ENCODE data around the gene PCK2. TPM values are rescaled to one million over a fixed set of nuclear protein-coding genes. Genes with fewer than 3 reads are reported as not detected.

PCK2 gene
- total and polyA plus RNA-seq, 2 of the 13 experiments (the other 11 are each of a cell fraction or from before 2014, with no cell fraction given), result 129 to 272 TPM

DNA sequence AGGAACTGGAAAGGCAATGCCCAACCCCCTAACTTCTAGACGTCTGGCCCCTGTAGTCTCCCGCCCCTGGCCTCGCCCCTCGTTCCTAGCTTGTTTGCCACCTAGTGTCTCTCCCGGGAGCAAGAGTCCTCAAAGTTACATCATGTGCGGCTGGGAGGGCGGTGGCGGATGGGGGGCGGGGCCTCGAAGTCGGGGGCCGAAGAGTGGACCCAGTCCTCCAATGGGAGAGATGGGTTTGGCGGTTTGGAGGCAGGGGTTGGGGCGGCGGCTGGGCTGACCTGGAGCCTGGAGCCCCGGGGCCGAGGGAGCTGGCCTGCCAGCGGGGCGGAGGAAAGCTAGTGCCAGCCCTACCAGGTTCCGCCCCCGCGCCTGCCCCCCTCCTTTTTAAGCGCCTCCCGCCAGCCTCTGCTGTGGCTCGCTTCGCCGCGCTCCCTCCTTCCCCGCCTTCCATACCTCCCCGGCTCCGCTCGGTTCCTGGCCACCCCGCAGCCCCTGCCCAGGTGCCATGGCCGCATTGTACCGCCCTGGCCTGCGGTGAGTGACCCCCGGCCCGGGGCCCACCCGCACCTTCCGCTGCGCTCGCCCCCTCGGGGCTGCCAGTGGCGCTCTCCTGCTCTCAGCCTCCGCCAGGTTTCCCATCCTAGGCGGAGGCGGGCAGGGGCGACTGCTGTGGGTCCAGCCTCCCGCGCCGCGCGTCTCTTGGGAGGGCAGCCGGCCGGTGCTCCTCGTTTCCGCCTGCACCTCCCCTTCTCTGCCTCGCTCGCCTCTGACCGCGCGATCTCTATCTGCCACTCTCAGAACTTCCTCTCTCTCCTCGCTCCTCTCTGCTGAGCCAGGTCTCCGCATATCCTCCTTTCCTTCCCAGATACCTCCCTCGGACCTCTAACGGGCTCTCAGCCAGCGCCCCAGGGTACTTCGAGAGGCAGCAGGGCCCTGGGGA, at the start of gene PCK2 (continued):
- TF ChIP-seq SRSF9 (IDR thresholded peaks at IDR 0.05; ENCODE audit: borderline replicate concordance, insufficient read depth, low read depth, low read length, poor library complexity, severe bottlenecking) (no peak), CBFB (CRISPR knock-in tag; IDR thresholded peaks at IDR 0.05) (peak; percentile 96), SP140L (CRISPR knock-in tag; IDR thresholded peaks at IDR 0.05; ENCODE audit: borderline replicate concordance) (peak; percentile 94; the same call in 1 of the 2 replicates), ZNF850 (CRISPR knock-in tag; conservative IDR thresholded peaks at IDR 0.05) (no peak), ZFP36L1 (CRISPR knock-in tag; IDR thresholded peaks at IDR 0.05) (no peak), FOXA3 (CRISPR knock-in tag; IDR thresholded peaks at IDR 0.05) (peak; percentile 76), ZNF337 (CRISPR knock-in tag; IDR thresholded peaks at IDR 0.05; ENCODE audit: borderline replicate concordance, low read depth) (peak; percentile 94), AHDC1 (CRISPR knock-in tag; IDR thresholded peaks at IDR 0.05; ENCODE audit: borderline replicate concordance) (no peak), IRX3 (CRISPR knock-in tag; IDR thresholded peaks at IDR 0.05; ENCODE audit: borderline replicate concordance, low read depth) (peak; percentile 97), SP1 (IDR thresholded peaks at IDR 0.05) (0 out of 2 replicates have a peak, but pooled peaks have one; percentile 37), SP1 (CRISPR knock-in tag; IDR thresholded peaks at IDR 0.05) (peak; percentile 94), MTA1 (CRISPR knock-in tag; IDR thresholded peaks at IDR 0.05; ENCODE audit: borderline replicate concordance) (peak; percentile 74; the same call in 1 of the 2 replicates), NPAS2 (CRISPR knock-in tag; IDR thresholded peaks at IDR 0.05; ENCODE audit: borderline replicate concordance) (no peak), ZNF329 (CRISPR knock-in tag; IDR thresholded peaks at IDR 0.05; ENCODE audit: low read depth) (no peak), RAD51 (IDR thresholded peaks at IDR 0.05; ENCODE audit: borderline replicate concordance) (no peak)
- TF ChIP-seq, protein P1, sequence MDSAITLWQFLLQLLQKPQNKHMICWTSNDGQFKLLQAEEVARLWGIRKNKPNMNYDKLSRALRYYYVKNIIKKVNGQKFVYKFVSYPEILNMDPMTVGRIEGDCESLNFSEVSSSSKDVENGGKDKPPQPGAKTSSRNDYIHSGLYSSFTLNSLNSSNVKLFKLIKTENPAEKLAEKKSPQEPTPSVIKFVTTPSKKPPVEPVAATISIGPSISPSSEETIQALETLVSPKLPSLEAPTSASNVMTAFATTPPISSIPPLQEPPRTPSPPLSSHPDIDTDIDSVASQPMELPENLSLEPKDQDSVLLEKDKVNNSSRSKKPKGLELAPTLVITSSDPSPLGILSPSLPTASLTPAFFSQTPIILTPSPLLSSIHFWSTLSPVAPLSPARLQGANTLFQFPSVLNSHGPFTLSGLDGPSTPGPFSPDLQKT (CRISPR knock-in tag; IDR thresholded peaks at IDR 0.05; ENCODE audit: borderline replicate concordance), result peak; percentile 82
- TF ChIP-seq, protein P2, sequence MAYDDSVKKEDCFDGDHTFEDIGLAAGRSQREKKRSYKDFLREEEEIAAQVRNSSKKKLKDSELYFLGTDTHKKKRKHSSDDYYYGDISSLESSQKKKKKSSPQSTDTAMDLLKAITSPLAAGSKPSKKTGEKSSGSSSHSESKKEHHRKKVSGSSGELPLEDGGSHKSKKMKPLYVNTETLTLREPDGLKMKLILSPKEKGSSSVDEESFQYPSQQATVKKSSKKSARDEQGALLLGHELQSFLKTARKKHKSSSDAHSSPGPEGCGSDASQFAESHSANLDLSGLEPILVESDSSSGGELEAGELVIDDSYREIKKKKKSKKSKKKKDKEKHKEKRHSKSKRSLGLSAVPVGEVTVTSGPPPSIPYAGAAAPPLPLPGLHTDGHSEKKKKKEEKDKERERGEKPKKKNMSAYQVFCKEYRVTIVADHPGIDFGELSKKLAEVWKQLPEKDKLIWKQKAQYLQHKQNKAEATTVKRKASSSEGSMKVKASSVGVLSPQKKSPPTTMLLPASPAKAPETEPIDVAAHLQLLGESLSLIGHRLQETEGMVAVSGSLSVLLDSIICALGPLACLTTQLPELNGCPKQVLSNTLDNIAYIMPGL (CRISPR knock-in tag; IDR thresholded peaks at IDR 0.05; ENCODE audit: borderline replicate concordance in 1 of 2, low read depth in 1 of 2), result peak; percentile 92 to 98; a peak in 3 of 4 replicates
